Naive B cell (primary cell): ENCODE data around the gene ADGRL3. TPM values are rescaled to one million over a fixed set of nuclear protein-coding genes. Genes with fewer than 3 reads are reported as not detected.
"Not testable (repeated sequence)": the region's sequence is repeated elsewhere in the genome, so short reads cannot be mapped to it uniquely, and the experiment has no call there.

Experiments
- ATAC-seq, 2 donors: fragments of 150-1000 bp; cut with Tn5 transposase; 2 replicates each; pipeline ENCODE4 v1.10.0; 2021; ENCODE audit warnings: low read depth in 2 of 2, mild to moderate bottlenecking in 2 of 2, moderate library complexity in 2 of 2
- DNase-seq: peaks from one replicate; pipeline ENCODE4 v3.0.0; 2022
- H3K27ac Mint-ChIP-seq, 6 donors: one replicate each; pipeline ENCODE4 v1.8.0; 2020 to 2022; ENCODE audit warnings: mild to moderate bottlenecking in 6 of 6, mixed read lengths in 6 of 6, moderate library complexity in 5 of 6, inconsistent platforms in 2 of 6
- H3K27me3 Mint-ChIP-seq, 3 donors: one replicate each; pipeline ENCODE4 v1.8.0; 2021 to 2022; ENCODE audit warnings: mixed read lengths in 3 of 3, mild to moderate bottlenecking in 1 of 3
- H3K36me3 Mint-ChIP-seq, 2 donors: one replicate each; pipeline ENCODE4 v1.8.0; 2020 to 2022; ENCODE audit warnings: mixed read lengths in 2 of 2, inconsistent platforms in 1 of 2, mild to moderate bottlenecking in 1 of 2
- H3K4me1 Mint-ChIP-seq, 3 donors: one replicate each; pipeline ENCODE4 v1.8.0; 2020 to 2022; ENCODE audit warnings: mixed read lengths in 3 of 3, inconsistent platforms in 1 of 3, mild to moderate bottlenecking in 1 of 3, moderate library complexity in 1 of 3
- H3K4me3 Mint-ChIP-seq, 8 donors: one replicate each; pipeline ENCODE4 v1.8.0; 2020 to 2022; ENCODE audit warnings: mild to moderate bottlenecking in 8 of 8, mixed read lengths in 8 of 8, moderate library complexity in 8 of 8, inconsistent platforms in 2 of 8
- H3K9me3 Mint-ChIP-seq, 7 donors: one replicate each; pipeline ENCODE4 v1.8.0; 2020 to 2022; ENCODE audit warnings: mixed read lengths in 7 of 7, mild to moderate bottlenecking in 5 of 7, inconsistent platforms in 2 of 7, moderate library complexity in 1 of 7
- polyA plus RNA-seq, 6 donors: library from polyadenylated mRNA; unstranded; fragments of 300-500 nt; fragmentation: Illumina TruSeq; gene quantifications; one replicate each; pipeline ENCODE4 v1.2.3, GENCODE V29; 2021; ENCODE audit warnings: low read depth in 6 of 6

ADGRL3 gene
- polyA plus RNA-seq, 6 donors from 2014 or later = not detected

GRCh38 chr4:61933527-61933926 is 733.4 kb downstream of the ADGRL3 start:
- H3K27ac Mint-ChIP-seq = no peak overlapping the region
- H3K4me3 Mint-ChIP-seq = no peak overlapping the region
- peaks cover 0 to 4% (median 0%) of the 10 kb centered on the region in 7 donors for H3K9me3 Mint-ChIP-seq
- H3K36me3 Mint-ChIP-seq = no peaks in the 10 kb centered on the region
- H3K27me3 Mint-ChIP-seq = no peaks in the 10 kb centered on the region
- DNase-seq = no peak
- ATAC-seq = no peak
- no peaks in the 10 kb centered on the region for H3K4me1 Mint-ChIP-seq

- no peaks in the 10 kb centered on the region for H3K27me3 Mint-ChIP-seq
- ATAC-seq (no peak), DNase-seq (no peak)
- H3K36me3 Mint-ChIP-seq = no peaks in the 10 kb centered on the region
- no peaks in the 10 kb centered on the region for H3K4me1 Mint-ChIP-seq
- H3K4me3 Mint-ChIP-seq = no peak overlapping the region
- no peak overlapping the region for H3K27ac Mint-ChIP-seq
- peaks cover 0 to 6% (median 2%) of the 10 kb centered on the region in 7 donors for H3K9me3 Mint-ChIP-seq
Observed at GRCh38 chr4:61934198-61934597, 734.1 kb downstream of the ADGRL3 start.

- Mint-ChIP-seq H3K4me3 (no peak overlapping the region), H3K4me1 (no peaks in the 10 kb centered on the region), H3K9me3 (peaks cover 0 to 3% (median 0%) of the 10 kb centered on the region in 7 donors), H3K27ac (no peak overlapping the region), H3K36me3 (no peaks in the 10 kb centered on the region), H3K27me3 (no peaks in the 10 kb centered on the region)
- DNase-seq (no peak), ATAC-seq (no peak)
Observed at GRCh38 chr4:61938250-61938846, 738.2 kb downstream of the ADGRL3 start.

- no peak overlapping the region for H3K4me3 Mint-ChIP-seq
- no peaks in the 10 kb centered on the region for H3K36me3 Mint-ChIP-seq
- no peaks in the 10 kb centered on the region for H3K4me1 Mint-ChIP-seq
- DNase-seq = no peak
- H3K27me3 Mint-ChIP-seq = no peaks in the 10 kb centered on the region
- ATAC-seq = no peak
- H3K9me3 Mint-ChIP-seq = peaks cover 0 to 11% (median 4%) of the 10 kb centered on the region in 7 donors
- H3K27ac Mint-ChIP-seq = no peak overlapping the region
Observed at GRCh38 chr4:61950625-61951024, 750.5 kb downstream of the ADGRL3 start.

GRCh38 chr4:61953386-61953785 is 753.3 kb downstream of the ADGRL3 start:
- Mint-ChIP-seq H3K9me3 (peaks cover 0 to 11% (median 4%) of the 10 kb centered on the region in 7 donors), H3K27me3 (no peaks in the 10 kb centered on the region), H3K4me1 (no peaks in the 10 kb centered on the region), H3K36me3 (no peaks in the 10 kb centered on the region), H3K4me3 (no peak overlapping the region), H3K27ac (no peak overlapping the region)
- DNase-seq (no peak), ATAC-seq (no peak)

GRCh38 chr4:61958591-61958990 is 758.5 kb downstream of the ADGRL3 start:
- Mint-ChIP-seq H3K27ac (no peak overlapping the region), H3K9me3 (peaks cover 3 to 11% (median 5%) of the 10 kb centered on the region in 7 donors), H3K36me3 (no peaks in the 10 kb centered on the region), H3K4me1 (no peaks in the 10 kb centered on the region), H3K27me3 (no peaks in the 10 kb centered on the region), H3K4me3 (no peak overlapping the region)
- DNase-seq (no peak), ATAC-seq (no peak)

- H3K4me3 Mint-ChIP-seq = no peak overlapping the region
- H3K27me3 Mint-ChIP-seq = no peaks in the 10 kb centered on the region
- no peaks in the 10 kb centered on the region for H3K36me3 Mint-ChIP-seq
- ATAC-seq (no peak), DNase-seq (no peak)
- no peak overlapping the region for H3K27ac Mint-ChIP-seq
- H3K9me3 Mint-ChIP-seq = peaks cover 3 to 11% (median 5%) of the 10 kb centered on the region in 7 donors
- no peaks in the 10 kb centered on the region for H3K4me1 Mint-ChIP-seq
Observed at GRCh38 chr4:61959087-61959486, 759.0 kb downstream of the ADGRL3 start.

- H3K4me3 Mint-ChIP-seq = no peak overlapping the region
- no peaks in the 10 kb centered on the region for H3K36me3 Mint-ChIP-seq
- ATAC-seq = no peak
- H3K27ac Mint-ChIP-seq = peak overlapping the region in 1 of 6 donors; percentile 28
- H3K9me3 Mint-ChIP-seq = peaks cover 0 to 11% (median 6%) of the 10 kb centered on the region in 7 donors
- no peak for DNase-seq
- H3K4me1 Mint-ChIP-seq = no peaks in the 10 kb centered on the region
- no peaks in the 10 kb centered on the region for H3K27me3 Mint-ChIP-seq
Observed at GRCh38 chr4:61984260-61984909, 784.3 kb downstream of the ADGRL3 start.

- no peak overlapping the region for H3K27ac Mint-ChIP-seq
- no peak for ATAC-seq
- peaks cover 0 to 9% (median 5%) of the 10 kb centered on the region in 7 donors for H3K9me3 Mint-ChIP-seq
- H3K36me3 Mint-ChIP-seq = no peaks in the 10 kb centered on the region
- no peak for DNase-seq
- H3K4me1 Mint-ChIP-seq = no peaks in the 10 kb centered on the region
- no peaks in the 10 kb centered on the region for H3K27me3 Mint-ChIP-seq
- H3K4me3 Mint-ChIP-seq = no peak overlapping the region
Observed at GRCh38 chr4:61985426-61985825, 785.3 kb downstream of the ADGRL3 start.

- H3K9me3 Mint-ChIP-seq, H3K27ac Mint-ChIP-seq, H3K4me1 Mint-ChIP-seq, H3K36me3 Mint-ChIP-seq, DNase-seq, ATAC-seq, H3K4me3 Mint-ChIP-seq, H3K27me3 Mint-ChIP-seq: not testable (repeated sequence)
Observed at GRCh38 chr4:61986929-61987328, 786.8 kb downstream of the ADGRL3 start.

- H3K9me3 Mint-ChIP-seq = peaks cover 0 to 15% (median 3%) of the 10 kb centered on the region in 7 donors
- H3K27me3 Mint-ChIP-seq = no peaks in the 10 kb centered on the region
- H3K36me3 Mint-ChIP-seq = no peaks in the 10 kb centered on the region
Observed at GRCh38 chr4:61992351-61992750, 792.2 kb downstream of the ADGRL3 start.

GRCh38 chr4:61994036-61994435 is 793.9 kb downstream of the ADGRL3 start:
- no peak for DNase-seq
- no peaks in the 10 kb centered on the region for H3K36me3 Mint-ChIP-seq
- peaks cover 0 to 15% (median 3%) of the 10 kb centered on the region in 7 donors for H3K9me3 Mint-ChIP-seq
- H3K4me1 Mint-ChIP-seq = no peaks in the 10 kb centered on the region
- H3K4me3 Mint-ChIP-seq = no peak overlapping the region
- H3K27me3 Mint-ChIP-seq = no peaks in the 10 kb centered on the region
- H3K27ac Mint-ChIP-seq = no peak overlapping the region
- ATAC-seq = no peak

More at GRCh38 chr4:61992351-61992750, 792.2 kb downstream of the ADGRL3 start:
- Mint-ChIP-seq H3K27ac (no peak overlapping the region), H3K4me1 (no peaks in the 10 kb centered on the region), H3K4me3 (no peak overlapping the region)
- DNase-seq (no peak), ATAC-seq (no peak)

GRCh38 chr4:61995717-61996340 is 795.7 kb downstream of the ADGRL3 start:
- ATAC-seq (no peak), DNase-seq (no peak)
- H3K4me1 Mint-ChIP-seq = no peaks in the 10 kb centered on the region
- peaks cover 0 to 15% (median 3%) of the 10 kb centered on the region in 7 donors for H3K9me3 Mint-ChIP-seq
- H3K27me3 Mint-ChIP-seq = no peaks in the 10 kb centered on the region
- H3K36me3 Mint-ChIP-seq = no peaks in the 10 kb centered on the region
- no peak overlapping the region for H3K27ac Mint-ChIP-seq
- H3K4me3 Mint-ChIP-seq = no peak overlapping the region

GRCh38 chr4:61996943-61997342 is 796.8 kb downstream of the ADGRL3 start:
- no peaks in the 10 kb centered on the region for H3K4me1 Mint-ChIP-seq
- DNase-seq (no peak), ATAC-seq (no peak)
- no peak overlapping the region for H3K4me3 Mint-ChIP-seq
- H3K27ac Mint-ChIP-seq = no peak overlapping the region
- no peaks in the 10 kb centered on the region for H3K36me3 Mint-ChIP-seq
- peaks cover 0 to 15% (median 3%) of the 10 kb centered on the region in 7 donors for H3K9me3 Mint-ChIP-seq
- H3K27me3 Mint-ChIP-seq = no peaks in the 10 kb centered on the region
